ENCODE data around the gene ATXN7L1.

Gene ATXN7L1

DNA sequence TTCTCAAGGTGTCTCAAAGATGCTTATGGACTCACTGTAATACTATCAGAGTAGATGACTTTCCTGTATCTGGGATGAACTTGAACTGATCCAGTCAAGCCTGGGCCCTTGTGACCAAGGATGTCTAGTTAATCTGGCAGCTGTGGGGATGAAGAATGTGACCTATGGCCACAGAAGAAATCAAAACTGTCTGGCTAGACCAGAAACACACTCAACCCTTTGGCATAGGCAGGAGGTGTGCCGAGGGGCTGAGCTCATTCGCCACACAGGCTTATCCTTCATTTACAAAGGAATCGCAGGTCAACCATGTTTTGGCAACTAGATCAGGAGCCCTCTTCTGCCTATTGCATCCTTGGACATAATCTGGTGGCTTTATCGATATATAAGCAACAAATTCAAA, 110.6 kb downstream of the ATXN7L1 start:
- TF ChIP-seq POLR2AphosphoS5 (IDR thresholded peaks at IDR 0.05; ENCODE audit: low read depth, low read length), result no peak
- no peak for TF ChIP-seq POLR2A (IDR thresholded peaks at IDR 0.05; ENCODE audit: low read depth, low read length)
- no peak for TF ChIP-seq TAF1 (IDR thresholded peaks at IDR 0.05; ENCODE audit: borderline replicate concordance, low read depth, low read length)
- DNase-seq (ENCODE audit: insufficient read length), result no peak
- FAIRE-seq, result no peak

- TF ChIP-seq TAF1 (IDR thresholded peaks at IDR 0.05; ENCODE audit: borderline replicate concordance, low read depth, low read length) (no peak), POLR2A (IDR thresholded peaks at IDR 0.05; ENCODE audit: low read depth, low read length) (no peak), POLR2AphosphoS5 (IDR thresholded peaks at IDR 0.05; ENCODE audit: low read depth, low read length) (no peak)
- DNase-seq (ENCODE audit: insufficient read length) (no peak), FAIRE-seq (no peak)
Observed at GRCh38 chr7:105764506-105764905, 111.9 kb downstream of the ATXN7L1 start.

GRCh38 chr7:105760551-105761447, 115.6 kb downstream of the ATXN7L1 start:
- TF ChIP-seq POLR2A (IDR thresholded peaks at IDR 0.05; ENCODE audit: low read depth, low read length) (no peak), TAF1 (IDR thresholded peaks at IDR 0.05; ENCODE audit: borderline replicate concordance, low read depth, low read length) (no peak), POLR2AphosphoS5 (IDR thresholded peaks at IDR 0.05; ENCODE audit: low read depth, low read length) (no peak)
- DNase-seq (ENCODE audit: insufficient read length) (no peak), FAIRE-seq (no peak)

DNA sequence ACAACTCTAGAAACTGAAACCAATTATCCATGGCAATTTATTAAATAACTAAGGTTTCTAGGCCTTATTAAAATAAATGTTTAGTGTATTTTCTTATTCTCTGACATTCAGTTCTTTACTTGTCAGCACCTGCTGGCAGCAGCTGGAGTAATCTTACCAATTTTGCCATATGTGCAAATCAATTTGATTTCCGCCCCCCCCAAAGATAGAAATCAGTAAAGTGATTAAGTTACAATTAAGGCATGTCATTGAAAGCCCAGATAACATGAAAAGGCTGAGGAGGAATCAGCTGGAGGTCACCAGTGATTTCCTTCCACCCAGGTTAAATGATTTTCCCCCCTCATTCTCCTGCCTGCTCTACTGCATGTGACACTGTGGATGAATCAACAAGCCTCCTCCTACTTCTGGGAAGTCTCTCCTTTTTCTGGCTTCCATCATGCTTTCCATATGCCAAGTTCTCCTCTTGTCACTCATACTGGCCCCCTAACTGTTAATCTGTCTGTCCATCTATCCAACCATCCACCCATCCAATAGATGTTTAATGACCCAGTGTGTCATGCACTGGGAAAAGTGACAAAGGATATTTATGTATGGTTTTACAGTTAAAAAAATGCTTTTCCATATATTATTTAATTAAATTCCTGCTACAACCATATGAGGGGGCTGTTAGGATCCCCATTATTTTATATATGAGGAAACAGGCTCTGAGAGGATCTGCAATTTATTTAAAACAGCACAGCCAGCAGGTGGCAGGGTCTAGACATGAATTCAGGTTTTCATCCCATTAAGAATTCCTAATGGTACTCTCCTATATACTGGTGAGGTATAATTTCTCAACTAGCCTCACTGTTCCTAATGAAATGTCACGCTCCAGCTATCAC, 116.5 kb downstream of the ATXN7L1 start:
- TF ChIP-seq POLR2AphosphoS5 (IDR thresholded peaks at IDR 0.05; ENCODE audit: low read depth, low read length) (no peak), POLR2A (IDR thresholded peaks at IDR 0.05; ENCODE audit: low read depth, low read length) (no peak), TAF1 (IDR thresholded peaks at IDR 0.05; ENCODE audit: borderline replicate concordance, low read depth, low read length) (no peak)
- FAIRE-seq (no peak), DNase-seq (ENCODE audit: insufficient read length) (no peak)

DNA sequence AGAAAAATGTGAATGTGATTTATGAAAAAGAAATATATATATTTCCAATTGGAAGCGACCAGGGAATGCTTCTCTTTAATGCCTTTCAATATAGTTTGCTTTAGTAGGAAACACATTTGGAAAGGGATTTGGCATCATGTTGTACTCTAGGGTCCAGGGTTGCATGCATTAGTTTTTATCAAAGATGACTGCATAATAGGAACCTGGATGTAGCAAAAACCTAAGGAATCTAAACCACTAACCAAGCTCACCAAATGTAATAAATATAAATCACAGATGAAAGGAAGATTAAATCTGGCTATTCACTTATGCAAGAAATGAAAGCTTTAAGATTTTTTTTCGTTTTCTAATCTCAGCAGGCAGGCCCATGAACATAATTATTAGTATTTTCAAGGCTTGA, 120.0 kb downstream of the ATXN7L1 start:
- FAIRE-seq (no peak), DNase-seq (ENCODE audit: insufficient read length) (no peak)
- TF ChIP-seq TAF1 (IDR thresholded peaks at IDR 0.05; ENCODE audit: borderline replicate concordance, low read depth, low read length) (no peak), POLR2AphosphoS5 (IDR thresholded peaks at IDR 0.05; ENCODE audit: low read depth, low read length) (no peak), POLR2A (IDR thresholded peaks at IDR 0.05; ENCODE audit: low read depth, low read length) (no peak)

GRCh38 chr7:105752671-105753275, 123.6 kb downstream of the ATXN7L1 start:
- no peak for FAIRE-seq
- DNase-seq (ENCODE audit: insufficient read length), result no peak
- no peak for TF ChIP-seq POLR2A (IDR thresholded peaks at IDR 0.05; ENCODE audit: low read depth, low read length)
- TF ChIP-seq POLR2AphosphoS5 (IDR thresholded peaks at IDR 0.05; ENCODE audit: low read depth, low read length), result no peak
- TF ChIP-seq TAF1 (IDR thresholded peaks at IDR 0.05; ENCODE audit: borderline replicate concordance, low read depth, low read length), result no peak

DNA sequence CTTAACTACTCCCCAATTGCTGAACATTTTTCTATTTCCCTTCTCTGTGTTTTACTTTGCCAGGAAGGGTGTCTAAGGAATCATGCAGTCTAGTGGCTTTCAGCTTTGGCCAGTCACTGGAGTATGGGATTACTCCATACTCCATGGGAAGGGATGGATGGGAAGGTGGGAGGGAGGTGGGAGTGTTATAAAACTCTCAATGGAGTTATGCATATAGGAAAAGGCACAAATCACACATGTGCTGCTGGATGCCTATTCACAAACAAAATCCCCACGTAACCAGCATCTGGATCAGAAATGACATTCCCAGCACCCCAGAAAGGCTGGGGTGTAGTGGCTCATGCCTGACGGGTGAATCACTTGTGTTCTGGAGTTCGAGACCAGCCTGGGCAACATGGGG, 125.3 kb downstream of the ATXN7L1 start:
- FAIRE-seq (no peak), DNase-seq (ENCODE audit: insufficient read length) (no peak)
- TF ChIP-seq POLR2AphosphoS5 (IDR thresholded peaks at IDR 0.05; ENCODE audit: low read depth, low read length) (no peak), TAF1 (IDR thresholded peaks at IDR 0.05; ENCODE audit: borderline replicate concordance, low read depth, low read length) (no peak), POLR2A (IDR thresholded peaks at IDR 0.05; ENCODE audit: low read depth, low read length) (no peak)

DNA sequence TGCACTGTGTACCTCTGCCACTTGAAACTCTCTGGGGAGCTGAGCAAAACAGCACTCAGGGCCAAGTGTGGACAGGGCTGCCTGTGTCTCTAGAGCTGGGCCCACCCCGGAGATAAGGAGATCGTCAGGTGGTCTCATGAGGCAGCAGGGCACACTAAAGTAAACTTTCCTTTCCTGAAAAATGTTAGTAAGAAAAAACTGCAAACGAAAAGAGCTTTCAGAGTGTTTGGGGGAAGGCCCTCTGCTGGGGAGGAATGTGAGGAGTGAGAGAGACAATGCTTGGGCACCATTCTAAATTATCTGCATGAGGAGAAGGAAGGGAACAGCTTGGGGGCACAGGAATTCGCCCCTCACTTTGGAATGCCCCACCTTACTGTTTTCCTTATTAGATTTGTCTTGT, 127.7 kb downstream of the ATXN7L1 start:
- FAIRE-seq (no peak), DNase-seq (ENCODE audit: insufficient read length) (no peak)
- no peak for TF ChIP-seq POLR2A (IDR thresholded peaks at IDR 0.05; ENCODE audit: low read depth, low read length)
- no peak for TF ChIP-seq POLR2AphosphoS5 (IDR thresholded peaks at IDR 0.05; ENCODE audit: low read depth, low read length)
- no peak for TF ChIP-seq TAF1 (IDR thresholded peaks at IDR 0.05; ENCODE audit: borderline replicate concordance, low read depth, low read length)

DNA sequence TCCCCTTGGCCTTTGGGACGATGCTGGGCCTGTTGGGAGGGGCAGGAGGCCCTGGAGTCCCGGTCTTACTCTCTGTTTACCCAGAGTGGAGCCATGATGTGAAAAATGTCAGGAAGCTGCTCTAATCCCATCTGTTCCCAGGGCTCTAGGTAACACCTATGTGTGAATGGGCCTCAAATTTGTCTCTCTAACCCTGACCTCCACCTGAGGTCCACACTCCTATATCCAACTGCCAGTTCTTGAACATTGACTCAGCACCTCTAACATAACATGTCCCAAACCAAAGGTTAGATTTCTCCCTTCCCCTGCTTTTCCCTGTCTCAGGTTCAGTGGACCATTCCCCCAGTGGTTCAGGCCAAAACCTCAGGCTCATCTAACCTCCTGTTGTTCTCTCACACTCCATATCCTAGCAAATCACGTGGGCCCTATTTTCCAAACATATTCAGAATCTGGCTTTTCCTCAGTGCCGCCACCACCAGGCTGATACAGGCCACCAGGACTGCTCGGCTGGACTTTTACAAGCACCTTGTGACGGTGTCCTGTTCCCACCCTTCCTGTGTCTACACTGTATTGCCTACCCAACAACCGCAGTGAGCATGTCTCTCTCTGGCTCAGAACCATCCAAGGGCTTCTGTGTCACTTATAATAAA, 130.6 kb downstream of the ATXN7L1 start:
- DNase-seq (ENCODE audit: insufficient read length) (no peak), FAIRE-seq (no peak)

GRCh38 chr7:105744258-105744657, 132.1 kb downstream of the ATXN7L1 start:
- TF ChIP-seq POLR2AphosphoS5 (IDR thresholded peaks at IDR 0.05; ENCODE audit: low read depth, low read length) (no peak), TAF1 (IDR thresholded peaks at IDR 0.05; ENCODE audit: borderline replicate concordance, low read depth, low read length) (no peak), POLR2A (IDR thresholded peaks at IDR 0.05; ENCODE audit: low read depth, low read length) (no peak)
- FAIRE-seq (no peak), DNase-seq (ENCODE audit: insufficient read length) (no peak)

More for the DNA sequence above, 130.6 kb downstream of the ATXN7L1 start:
- TF ChIP-seq TAF1 (IDR thresholded peaks at IDR 0.05; ENCODE audit: borderline replicate concordance, low read depth, low read length) (no peak), POLR2A (IDR thresholded peaks at IDR 0.05; ENCODE audit: low read depth, low read length) (no peak), POLR2AphosphoS5 (IDR thresholded peaks at IDR 0.05; ENCODE audit: low read depth, low read length) (no peak)
